GF-D8 (cell line): Measurements from ENCODE around the gene STAP1.
A peak's percentile ranks its signal among the peaks of the same experiment; 100 is the strongest.
"Not testable (repeated sequence)": the region's sequence is repeated elsewhere in the genome, so short reads cannot be mapped to it uniquely, and the experiment has no call there.

ENCODE experiments used
- DNase-seq: peaks from one replicate; lab custom pipeline; 2025; lab: John Stamatoyannopoulos, UW

Gene STAP1

GRCh38 chr4:67616478-67616877, 58.0 kb downstream of the STAP1 start:
- no peak for DNase-seq

GRCh38 chr4:67624939-67625338, 66.4 kb downstream of the STAP1 start:
- DNase-seq: no peak

GRCh38 chr4:67632492-67632891, 74.0 kb downstream of the STAP1 start:
- peak; percentile 24 for DNase-seq

- no peak for DNase-seq
Observed at GRCh38 chr4:67634741-67635140, 76.2 kb downstream of the STAP1 start.

- DNase-seq: no peak
Observed at GRCh38 chr4:67635331-67635730, 76.8 kb downstream of the STAP1 start.

GRCh38 chr4:67636978-67637377, 78.5 kb downstream of the STAP1 start:
- DNase-seq: not testable (repeated sequence)

GRCh38 chr4:67638136-67638535, 79.6 kb downstream of the STAP1 start:
- no peak for DNase-seq

- no peak for DNase-seq
Observed at GRCh38 chr4:67651536-67651935, 93.0 kb downstream of the STAP1 start.
